Measurements from ENCODE around the gene ZMYND11. TPM values are rescaled to one million over a fixed set of nuclear protein-coding genes. Genes with fewer than 3 reads are reported as not detected.

ZMYND11 gene
- total RNA-seq (2014; rRNA removed; shearing (Covaris generic)) = 34.5 and 37.8 TPM in 2 replicates
- polyA plus RNA-seq (2015; cell fraction: cytosol; rRNA removed) = 29.3 and 35.7 TPM in 2 replicates
- 30.1 and 33.5 TPM in 2 replicates for polyA plus RNA-seq (2015; cell fraction: nucleus; rRNA removed)

- no peak for DNase-seq (ENCODE audit: low read depth)
Measured at GRCh38 chr10:135132-135600, at the start of gene ZMYND11. TSS of gene ZMYND11 (plus strand) at chr10:135455. CDS start at chr10:180013, 44,558 bp downstream.

DNA sequence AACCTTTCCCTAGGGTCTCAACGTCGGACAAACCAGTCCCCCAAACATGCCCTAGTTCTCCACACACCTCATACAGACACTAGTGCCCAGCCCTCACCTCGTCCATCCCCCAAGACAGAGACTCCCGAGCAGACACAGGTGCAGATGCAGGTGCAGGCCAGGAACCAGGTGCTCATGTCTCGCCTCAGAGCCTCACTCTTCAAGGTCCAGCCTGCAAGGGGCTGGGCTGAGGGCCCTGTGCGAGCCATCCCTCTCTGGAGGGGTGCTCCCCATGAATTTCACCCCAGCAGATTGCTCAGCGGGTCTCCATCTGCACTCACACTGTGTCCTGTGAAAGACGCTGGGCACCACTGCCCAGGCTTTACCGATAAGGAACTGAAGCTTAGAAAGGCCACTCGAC lies 49.2 kb upstream of the ZMYND11 start:
- DNase-seq (ENCODE audit: low read depth) = no peak

GRCh38 chr10:87177-88080 lies 47.8 kb upstream of the ZMYND11 start:
- DNase-seq (ENCODE audit: low read depth) = no peak

- DNase-seq (ENCODE audit: low read depth) = peak; percentile 25
Measured at GRCh38 chr10:88253-88652, 47.0 kb upstream of the ZMYND11 start.

DNA sequence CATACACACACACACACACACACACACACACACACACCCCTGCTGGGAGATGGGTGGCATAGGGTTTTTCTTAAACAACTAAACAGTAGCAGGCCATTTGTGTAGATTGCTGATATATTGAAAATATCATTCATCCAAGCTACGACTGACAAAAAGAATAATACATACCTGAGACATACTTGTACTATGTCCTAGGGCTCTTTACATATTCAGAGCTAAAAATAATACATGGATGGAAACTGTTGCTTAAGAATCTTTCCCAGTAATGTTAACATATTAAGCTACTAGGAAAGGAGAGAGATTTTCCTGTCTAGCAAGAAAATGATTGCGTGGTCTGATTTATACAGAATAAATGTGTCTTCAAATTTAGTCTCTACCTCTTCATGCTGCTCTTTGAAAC lies 46.0 kb upstream of the ZMYND11 start:
- DNase-seq (ENCODE audit: low read depth) = no peak

GRCh38 chr10:90161-90560 lies 45.1 kb upstream of the ZMYND11 start:
- no peak for DNase-seq (ENCODE audit: low read depth)

DNA sequence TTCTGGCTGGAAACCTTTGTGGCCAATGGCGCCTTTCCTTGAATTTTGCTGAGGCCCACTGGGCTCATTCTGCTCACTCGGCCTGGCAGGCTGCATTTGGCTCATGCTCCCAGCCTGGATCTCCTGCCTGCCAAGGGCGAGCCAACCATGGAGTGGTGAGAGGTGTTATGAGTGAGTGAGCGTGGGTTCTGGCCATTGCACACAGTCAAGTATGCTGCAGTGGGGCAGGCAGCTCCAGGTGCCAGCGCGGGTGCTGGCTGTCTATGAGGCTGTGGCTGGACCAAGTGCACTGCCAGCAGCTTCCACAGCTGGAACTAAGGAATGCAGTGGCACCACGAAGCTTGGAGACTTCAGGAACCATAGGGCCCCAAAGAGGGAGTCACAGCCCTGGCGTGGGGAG lies 43.9 kb upstream of the ZMYND11 start:
- no peak for DNase-seq (ENCODE audit: low read depth)

GRCh38 chr10:92153-92552 lies 43.1 kb upstream of the ZMYND11 start:
- DNase-seq (ENCODE audit: low read depth) = no peak

DNA sequence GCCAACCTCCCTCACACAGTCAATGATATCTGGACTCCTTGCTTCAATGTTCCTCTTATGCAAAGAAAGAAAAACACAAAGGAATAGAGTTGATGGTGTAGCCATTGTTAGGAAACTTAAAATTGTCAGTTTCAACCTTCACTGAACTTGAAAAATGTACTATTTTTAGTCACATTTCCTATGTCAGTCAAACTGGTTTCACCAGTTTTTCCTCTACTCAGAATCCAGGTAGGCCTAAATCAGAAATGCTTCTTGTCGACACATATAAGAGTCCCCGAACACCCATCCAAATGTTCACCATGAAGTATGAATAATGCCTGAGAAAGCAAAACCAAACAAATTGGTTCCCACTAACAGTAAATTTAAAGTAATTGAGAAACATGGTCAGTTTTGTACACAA lies 42.4 kb upstream of the ZMYND11 start:
- no peak for DNase-seq (ENCODE audit: low read depth)

DNA sequence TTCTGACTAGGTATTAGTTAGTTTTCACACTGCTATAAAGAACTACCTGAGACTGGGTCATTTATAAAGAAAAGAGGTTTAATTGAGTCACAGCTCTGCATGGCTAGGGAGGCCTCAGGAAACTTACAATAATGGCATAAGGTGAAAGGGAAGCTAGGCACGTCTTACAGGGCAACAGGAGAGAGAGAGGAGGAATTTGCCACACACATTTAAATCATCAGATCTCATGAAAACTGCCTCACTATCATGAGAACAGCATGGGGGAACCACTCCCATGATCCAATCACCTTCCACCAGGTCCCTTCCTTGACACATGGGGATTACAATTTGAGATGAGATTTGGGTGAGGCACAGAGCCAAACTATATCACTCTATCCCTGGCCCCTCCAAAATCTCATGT lies 40.6 kb upstream of the ZMYND11 start:
- no peak for DNase-seq (ENCODE audit: low read depth)

GRCh38 chr10:95356-96115 lies 39.7 kb upstream of the ZMYND11 start:
- no peak for DNase-seq (ENCODE audit: low read depth)

GRCh38 chr10:96466-96865 lies 38.8 kb upstream of the ZMYND11 start:
- no peak for DNase-seq (ENCODE audit: low read depth)

DNA sequence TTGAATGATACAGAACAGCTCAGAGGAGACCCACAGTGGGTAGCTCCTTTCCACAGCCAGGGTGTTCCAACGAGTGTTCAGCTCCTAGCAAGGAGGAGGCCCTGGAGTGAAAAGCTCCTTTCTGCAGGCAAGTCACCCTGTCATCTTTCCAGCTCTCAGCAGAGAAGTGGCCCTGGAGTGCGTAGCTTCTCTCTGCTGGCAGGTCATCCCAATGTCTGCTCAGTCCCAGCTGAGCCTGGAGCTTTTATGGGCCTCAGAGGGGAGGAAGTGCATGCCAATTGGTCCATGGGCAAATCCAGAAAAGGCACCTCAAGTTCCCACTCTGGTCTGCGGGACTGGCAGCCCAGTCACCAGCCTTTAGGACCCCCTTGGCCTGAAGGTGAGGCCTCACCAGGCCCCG lies 30.8 kb upstream of the ZMYND11 start:
- DNase-seq (ENCODE audit: low read depth) = no peak

DNA sequence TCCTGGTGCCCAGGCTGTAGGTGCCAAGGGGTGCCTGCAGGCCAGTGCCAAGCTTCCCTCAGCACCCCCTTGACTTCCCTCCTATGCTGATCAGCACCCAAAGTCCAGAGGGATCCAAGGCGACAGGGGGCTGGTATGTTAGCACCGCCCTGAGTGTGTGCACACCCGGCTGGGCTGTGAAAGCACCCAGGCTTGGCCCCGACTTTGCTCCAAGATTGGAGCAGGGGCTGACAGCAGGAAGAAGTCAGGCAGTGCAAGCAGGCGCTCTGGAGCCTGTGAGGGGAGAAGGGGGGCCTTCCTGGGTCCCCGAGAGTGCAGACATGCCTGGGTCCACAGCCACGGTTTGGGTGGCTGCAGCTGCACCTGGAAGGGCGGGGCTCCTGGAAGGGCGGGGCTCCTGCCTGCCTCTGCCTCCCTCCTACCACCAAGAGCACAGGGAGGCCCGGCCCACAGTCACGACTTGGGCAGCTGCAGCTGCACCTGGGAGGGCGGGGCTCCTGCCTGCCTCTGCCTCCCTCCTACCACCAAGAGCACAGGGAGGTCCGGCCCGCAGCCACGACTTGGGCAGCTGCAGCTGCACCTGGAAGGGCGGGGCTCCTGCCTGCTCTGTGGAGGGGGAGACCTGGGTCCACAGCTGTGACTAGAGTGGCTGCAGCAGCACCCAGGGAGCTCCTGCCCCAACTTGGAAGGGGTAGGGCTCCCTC lies 30.2 kb upstream of the ZMYND11 start:
- no peak for DNase-seq (ENCODE audit: low read depth)

- no peak for DNase-seq (ENCODE audit: low read depth)
Measured at GRCh38 chr10:105806-106205, 29.4 kb upstream of the ZMYND11 start.

- no peak for DNase-seq (ENCODE audit: low read depth)
Measured at GRCh38 chr10:106740-107139, 28.5 kb upstream of the ZMYND11 start.

DNA sequence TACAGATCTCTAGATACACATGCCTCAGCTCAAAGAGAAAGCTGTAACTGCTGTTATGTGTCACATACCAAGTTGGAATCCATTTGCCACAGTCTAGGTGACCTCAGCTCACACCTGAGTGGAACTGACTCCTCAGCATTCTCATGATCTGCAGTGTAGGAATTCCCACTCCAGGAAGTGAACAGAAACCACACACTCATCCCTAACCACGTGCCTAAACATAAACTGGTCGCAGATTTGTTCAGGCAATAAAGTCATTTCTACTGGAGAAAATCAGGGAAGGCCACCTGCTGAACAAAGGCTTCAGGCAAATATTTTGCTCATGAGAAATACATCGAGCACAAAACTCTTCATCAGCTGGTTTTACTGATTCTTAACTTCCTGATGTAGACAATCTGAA lies 23.0 kb upstream of the ZMYND11 start:
- DNase-seq (ENCODE audit: low read depth) = peak; percentile 36

DNA sequence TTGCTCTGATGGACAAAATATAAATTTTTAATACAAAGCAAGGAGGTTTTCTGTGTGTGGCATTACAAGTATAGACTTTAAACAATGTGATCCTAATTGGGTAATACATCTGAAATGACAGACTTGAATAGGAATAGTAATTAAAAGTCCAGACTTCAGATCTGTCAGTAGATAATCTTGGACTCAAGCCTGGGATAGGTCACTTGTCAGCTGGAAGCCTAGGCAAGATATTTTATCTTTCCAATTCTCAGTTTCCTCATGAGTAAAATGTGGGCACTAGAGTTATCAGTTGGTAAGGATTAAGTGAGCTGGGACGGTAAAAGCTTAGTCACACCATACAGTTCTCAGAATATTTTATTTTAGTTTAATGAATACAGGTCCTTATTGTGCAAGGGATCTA lies 10.4 kb upstream of the ZMYND11 start:
- DNase-seq (ENCODE audit: low read depth) = no peak

- no peak for DNase-seq (ENCODE audit: low read depth)
Measured at GRCh38 chr10:127612-128432, 7.4 kb upstream of the ZMYND11 start.

DNA sequence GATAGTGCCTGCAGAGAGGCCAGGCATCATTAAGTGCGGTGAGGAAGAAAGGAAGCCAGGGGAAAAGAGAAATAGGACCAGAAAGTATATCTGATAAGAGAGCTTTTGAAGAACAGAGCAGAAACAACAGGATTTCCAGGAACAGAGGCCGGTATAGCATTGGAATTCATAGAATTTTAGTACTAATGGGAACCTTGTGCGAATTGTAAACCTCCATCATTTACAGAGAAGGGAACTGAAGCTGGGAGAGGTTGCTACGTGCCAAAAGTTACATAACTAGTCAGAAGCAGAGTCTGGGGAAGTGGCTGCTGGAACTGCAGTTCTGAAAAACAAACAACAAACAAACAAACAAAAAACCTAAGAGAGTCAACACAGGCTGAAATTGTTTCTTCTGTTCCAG lies 5.4 kb upstream of the ZMYND11 start:
- DNase-seq (ENCODE audit: low read depth) = no peak
